ENCODE results near the gene DIDO1. TPM values are rescaled to one million over a fixed set of nuclear protein-coding genes. Genes with fewer than 3 reads are reported as not detected.

Gene DIDO1
- total RNA-seq, 2 experiments from 2014 or later: 48.1 to 49.6 TPM

Other genes with a start within 250 kb of the DIDO1 start
- not detected for gene NTSR1, start 217.7 kb downstream of the DIDO1 start, total RNA-seq
- 10 to 100 TPM; 17.8 to 18.1 TPM for gene MRGBP, start 130.0 kb downstream of the DIDO1 start, total RNA-seq
- gene OGFR, start 121.7 kb downstream of the DIDO1 start, total RNA-seq: 10 to 100 TPM; 53.5 to 54.1 TPM
- not detected for gene COL9A3, start 109.5 kb downstream of the DIDO1 start, total RNA-seq
- 1 to 10 TPM; 6.2 to 6.5 TPM for gene TCFL5, start 64.7 kb downstream of the DIDO1 start, total RNA-seq
- gene GID8, start 11.6 kb upstream of the DIDO1 start, total RNA-seq: 10 to 100 TPM; 44.2 to 45.2 TPM
- 10 to 100 TPM; 47.3 to 48.5 TPM for gene SLC17A9, start 26.2 kb upstream of the DIDO1 start, total RNA-seq
- gene BHLHE23, start 80.5 kb upstream of the DIDO1 start, total RNA-seq: not detected